ENCODE results near the gene NSF.
A peak's percentile ranks its signal among the peaks of the same experiment; 100 is the strongest.

The NSF gene

DNA sequence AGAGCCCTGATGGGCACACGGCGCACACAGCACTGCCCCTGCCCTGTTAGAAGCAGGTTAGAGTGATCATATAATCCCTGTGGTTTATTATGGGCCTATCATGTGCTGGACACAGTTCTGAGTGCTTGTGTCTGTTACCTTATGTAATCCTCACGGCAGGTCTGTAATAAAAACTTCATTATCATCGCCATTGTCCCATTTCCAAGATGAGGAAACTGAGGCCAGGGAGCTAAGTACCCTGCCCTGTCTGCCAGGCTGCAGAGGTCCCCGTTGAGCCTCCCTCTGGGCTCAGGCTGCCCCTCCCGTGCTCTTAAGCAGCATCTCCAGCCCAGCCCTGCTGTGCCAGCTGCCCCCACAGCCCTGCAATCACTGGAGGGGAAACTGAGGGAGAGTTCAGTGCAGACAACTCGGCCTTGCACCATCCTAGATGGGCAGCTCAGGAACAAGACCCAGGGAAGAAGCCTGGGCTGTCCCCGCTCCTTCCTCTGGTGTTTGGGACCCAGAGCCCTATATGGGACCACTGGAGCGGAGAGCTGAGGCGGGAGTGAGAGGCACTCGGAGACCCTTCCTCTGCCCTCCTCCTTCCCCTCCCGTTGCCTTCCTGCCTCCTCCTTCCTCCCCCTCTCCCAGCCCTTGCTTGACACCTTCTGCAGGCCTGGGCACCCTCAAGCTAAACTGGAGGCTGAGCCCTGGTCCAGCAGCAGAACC lies 186.0 kb downstream of the NSF start:
- DNase-seq (ENCODE audit: low read depth in 2 of 2) = no peak
- TF ChIP-seq, protein P1, sequence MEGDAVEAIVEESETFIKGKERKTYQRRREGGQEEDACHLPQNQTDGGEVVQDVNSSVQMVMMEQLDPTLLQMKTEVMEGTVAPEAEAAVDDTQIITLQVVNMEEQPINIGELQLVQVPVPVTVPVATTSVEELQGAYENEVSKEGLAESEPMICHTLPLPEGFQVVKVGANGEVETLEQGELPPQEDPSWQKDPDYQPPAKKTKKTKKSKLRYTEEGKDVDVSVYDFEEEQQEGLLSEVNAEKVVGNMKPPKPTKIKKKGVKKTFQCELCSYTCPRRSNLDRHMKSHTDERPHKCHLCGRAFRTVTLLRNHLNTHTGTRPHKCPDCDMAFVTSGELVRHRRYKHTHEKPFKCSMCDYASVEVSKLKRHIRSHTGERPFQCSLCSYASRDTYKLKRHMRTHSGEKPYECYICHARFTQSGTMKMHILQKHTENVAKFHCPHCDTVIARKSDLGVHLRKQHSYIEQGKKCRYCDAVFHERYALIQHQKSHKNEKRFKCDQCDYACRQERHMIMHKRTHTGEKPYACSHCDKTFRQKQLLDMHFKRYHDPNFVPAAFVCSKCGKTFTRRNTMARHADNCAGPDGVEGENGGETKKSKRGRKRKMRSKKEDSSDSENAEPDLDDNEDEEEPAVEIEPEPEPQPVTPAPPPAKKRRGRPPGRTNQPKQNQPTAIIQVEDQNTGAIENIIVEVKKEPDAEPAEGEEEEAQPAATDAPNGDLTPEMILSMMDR (IDR thresholded peaks at IDR 0.05; ENCODE audit: low read depth, low read length) = no peak
- H3K4me3 ChIP-seq (replicated peaks in 1 of 2; ENCODE audit: low read depth in 2 of 2, low read length in 2 of 2) = no peak overlapping the region

DNA sequence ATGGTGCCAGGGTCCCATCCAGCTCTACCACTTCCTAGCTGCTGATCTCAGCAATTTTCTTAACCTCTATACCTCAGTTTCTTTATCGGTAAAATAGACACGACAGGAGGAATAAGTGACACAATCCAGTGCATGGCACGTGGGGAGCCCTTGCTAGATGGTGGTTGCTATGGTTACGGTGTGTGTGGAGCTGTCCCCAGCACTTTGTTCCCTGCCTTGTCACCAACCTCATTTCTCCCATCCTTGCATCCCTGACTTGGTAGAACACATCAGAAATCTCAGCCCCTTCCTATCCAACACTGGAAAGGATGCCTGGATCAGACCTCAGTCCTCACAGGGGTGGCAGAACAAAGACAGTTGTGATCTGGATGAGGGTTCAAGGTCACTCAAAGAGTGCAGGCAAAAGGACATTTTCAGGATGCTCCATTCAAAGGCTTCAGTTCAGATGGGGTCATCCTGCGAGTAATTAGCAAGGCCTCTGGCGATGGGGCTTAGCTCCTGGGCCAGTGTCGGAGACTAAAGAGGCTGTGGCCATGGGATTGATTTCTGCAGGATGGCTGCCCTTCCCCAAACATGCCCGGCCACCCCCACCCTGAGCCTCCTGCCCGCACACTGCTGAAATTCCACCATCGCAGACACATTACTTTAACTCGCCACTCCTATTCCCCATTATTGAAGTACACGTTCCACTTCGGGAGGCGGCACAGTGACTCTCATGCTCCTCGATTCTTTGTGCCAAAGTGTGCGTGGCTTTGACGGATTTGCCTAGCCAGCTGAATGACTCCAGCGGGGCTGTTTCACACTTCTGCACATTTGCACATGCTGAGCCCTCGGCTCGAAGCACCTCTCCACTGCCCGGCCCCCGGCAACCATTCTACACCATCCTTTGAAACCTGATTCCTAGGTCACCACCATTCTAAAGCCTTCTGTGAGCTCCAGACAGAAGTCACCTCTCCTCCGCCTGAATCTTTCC lies 187.8 kb downstream of the NSF start:
- TF ChIP-seq, protein P1 (IDR thresholded peaks at IDR 0.05; ENCODE audit: low read depth, low read length) = no peak
- no peak overlapping the region for H3K4me3 ChIP-seq (replicated peaks in 1 of 2; ENCODE audit: low read depth in 2 of 2, low read length in 2 of 2)
- no peak for DNase-seq (ENCODE audit: low read depth in 2 of 2)

DNA sequence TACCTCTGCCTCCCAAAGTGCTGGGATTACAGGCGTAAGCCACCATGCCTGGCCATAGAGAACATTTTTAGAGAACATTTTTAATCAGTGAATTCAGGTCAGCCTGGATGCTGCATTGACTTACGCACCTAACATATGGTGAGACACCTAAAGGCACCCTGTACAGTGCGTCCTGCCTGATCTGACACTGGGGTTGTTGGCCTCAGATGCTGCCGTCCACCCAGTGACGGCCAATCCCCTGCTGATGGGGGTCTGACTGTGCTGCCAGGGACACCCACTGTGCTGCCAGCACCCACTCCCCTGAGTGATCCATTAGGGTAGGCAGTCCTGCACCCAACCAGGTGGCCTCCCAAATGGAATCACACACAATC lies 189.5 kb downstream of the NSF start:
- no peak for DNase-seq (ENCODE audit: low read depth in 2 of 2)
- no peak overlapping the region for H3K4me3 ChIP-seq (replicated peaks in 1 of 2; ENCODE audit: low read depth in 2 of 2, low read length in 2 of 2)
- TF ChIP-seq, protein P1 (IDR thresholded peaks at IDR 0.05; ENCODE audit: low read depth, low read length) = no peak

DNA sequence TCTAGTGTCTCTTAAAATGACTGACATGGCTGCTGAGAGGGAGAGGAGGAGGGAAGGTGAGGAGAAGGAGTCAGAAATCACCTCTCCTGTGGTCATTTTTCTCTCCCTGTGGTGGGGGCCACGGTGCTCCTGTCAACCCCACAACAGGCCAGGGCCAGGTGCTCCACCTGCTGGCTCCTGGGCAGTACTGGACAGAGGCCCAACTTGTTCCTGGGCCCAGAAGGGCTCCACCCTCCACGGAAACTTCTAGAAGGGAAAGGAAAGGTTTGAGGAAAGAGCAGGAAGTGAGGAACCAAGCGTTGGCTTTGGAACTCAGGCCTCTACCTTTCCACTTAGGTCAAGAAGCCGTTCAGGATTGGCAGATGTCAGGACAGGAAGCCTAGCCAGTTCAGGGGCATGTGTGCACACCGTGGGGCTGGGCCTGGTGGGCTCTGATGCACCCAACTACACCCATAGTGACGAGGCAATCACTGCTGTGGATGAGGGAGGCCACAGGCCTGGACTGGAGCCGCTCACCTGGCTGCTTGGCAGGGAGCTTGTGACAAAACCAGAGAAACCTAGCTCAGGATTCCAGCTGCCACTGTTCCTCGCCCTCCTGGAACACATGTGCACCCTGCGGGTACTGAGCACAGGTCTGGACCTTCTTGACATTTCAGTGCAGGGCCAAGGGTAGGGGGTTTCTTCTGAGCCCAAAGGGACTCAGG lies 191.9 kb downstream of the NSF start:
- DNase-seq (ENCODE audit: low read depth in 2 of 2) = peak in 1 of 2 donors; percentile 47
- TF ChIP-seq, protein P1 (IDR thresholded peaks at IDR 0.05; ENCODE audit: low read depth, low read length) = peak; percentile 74
- H3K4me3 ChIP-seq (replicated peaks in 1 of 2; ENCODE audit: low read depth in 2 of 2, low read length in 2 of 2) = no peak overlapping the region

DNA sequence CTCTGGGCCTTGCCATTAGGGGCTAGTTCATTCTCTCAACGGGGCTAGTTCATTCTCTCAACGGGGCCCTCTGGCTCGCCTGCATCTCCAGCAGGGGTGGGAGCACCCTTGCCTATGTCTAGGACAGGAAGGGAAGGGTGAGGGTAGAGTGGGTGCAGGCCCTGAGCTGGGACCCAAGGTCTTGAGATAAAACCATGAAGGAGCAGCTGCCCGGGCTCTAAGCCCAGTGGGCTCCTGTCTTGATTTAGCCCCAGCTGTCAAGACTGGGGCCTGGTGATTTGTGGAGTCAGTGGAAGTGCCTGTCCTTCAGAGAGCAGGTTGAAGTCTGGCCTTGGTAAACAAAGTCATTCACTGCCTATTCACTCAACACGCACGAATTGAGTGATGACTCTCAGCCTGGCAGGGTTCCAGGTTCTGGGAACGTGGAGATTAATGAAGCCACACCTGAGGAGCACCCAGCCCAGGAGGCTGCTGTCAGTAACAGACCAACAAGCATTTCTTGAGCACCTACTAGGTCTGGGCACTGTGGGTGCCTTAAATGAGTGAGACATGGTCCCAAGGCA lies 192.6 kb downstream of the NSF start:
- no peak overlapping the region for H3K4me3 ChIP-seq (replicated peaks in 1 of 2; ENCODE audit: low read depth in 2 of 2, low read length in 2 of 2)
- no peak for DNase-seq (ENCODE audit: low read depth in 2 of 2)
- TF ChIP-seq, protein P1 (IDR thresholded peaks at IDR 0.05; ENCODE audit: low read depth, low read length) = no peak

DNA sequence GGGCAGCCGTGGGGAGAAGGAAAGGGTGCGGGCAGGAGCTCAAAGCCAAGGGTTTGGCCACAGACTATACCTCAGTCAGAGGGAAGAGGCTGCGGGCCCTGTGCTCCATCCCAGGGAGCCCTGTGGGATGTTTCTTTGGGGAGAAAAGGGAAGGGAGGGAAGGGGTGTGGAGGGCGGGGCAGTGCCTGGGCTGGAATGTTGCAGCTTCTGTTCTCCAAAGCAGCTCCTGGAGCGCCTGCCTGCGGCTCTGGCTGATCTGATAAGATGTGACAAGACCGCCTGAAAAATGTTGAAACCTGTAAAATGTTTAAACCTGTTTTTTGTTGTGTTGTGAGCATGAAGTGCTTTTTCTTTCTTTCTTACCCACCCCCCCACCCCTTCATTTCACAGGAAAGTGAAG lies 195.2 kb downstream of the NSF start:
- H3K4me3 ChIP-seq (replicated peaks in 1 of 2; ENCODE audit: low read depth in 2 of 2, low read length in 2 of 2) = no peak overlapping the region
- TF ChIP-seq, protein P1 (IDR thresholded peaks at IDR 0.05; ENCODE audit: low read depth, low read length) = no peak
- DNase-seq (ENCODE audit: low read depth in 2 of 2) = no peak

Measured in cardiac fibroblast (primary cell).